Measurements from ENCODE around the gene LRRFIP1. TPM values are rescaled to one million over a fixed set of nuclear protein-coding genes. Genes with fewer than 3 reads are reported as not detected.
A peak's percentile ranks its signal among the peaks of the same experiment; 100 is the strongest.

LRRFIP1 gene
- total RNA-seq, 4 donors from 2014 or later, result 84.9 to 152 (median 120) TPM

DNA sequence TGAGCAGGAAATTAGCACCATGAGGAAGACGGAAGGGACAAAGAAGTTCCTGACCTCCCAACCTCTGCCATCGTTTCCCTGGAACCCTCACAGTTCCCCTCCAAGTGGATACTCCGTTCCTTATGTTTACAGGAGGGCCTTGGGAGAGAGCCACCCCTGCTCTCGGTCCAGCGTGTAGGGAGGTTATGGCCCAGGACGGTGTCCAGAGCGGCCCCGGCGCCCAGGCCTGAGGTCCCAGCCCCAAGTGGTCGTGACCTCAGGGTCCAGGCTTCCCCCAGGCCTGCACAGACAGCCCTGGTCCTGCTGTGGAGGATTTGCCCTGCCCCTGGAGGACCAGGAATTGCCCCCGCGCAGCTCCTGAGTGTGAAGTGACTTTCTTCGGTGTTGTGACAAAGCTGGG, 109.4 kb downstream of the LRRFIP1 start:
- H3K4me1 ChIP-seq, result peaks cover 16 to 96% (median 47%) of the 10 kb centered on the region in 3 donors
- 61 to 92% methylated on average over 2 to 8 of the region's 13 CpGs for WGBS, 2 donors
- intact Hi-C loops (cut with DNase I), result no loop called here
- H3K27ac ChIP-seq, result peak overlapping the region in 3 of 4 donors; percentile 8 to 73 (median 69)
- no peak for TF ChIP-seq CTCF (IDR thresholded peaks at IDR 0.05)
- TF ChIP-seq POLR2A (IDR thresholded peaks at IDR 0.05), result no peak
- DNase-seq, result no peak
- no peak overlapping the region for H3K4me3 ChIP-seq
- no peaks in the 10 kb centered on the region for H3K9me3 ChIP-seq
- H3K36me3 ChIP-seq, result peaks cover 0 to 51% (median 0%) of the 10 kb centered on the region in 3 donors
- H3K27me3 ChIP-seq, result no peaks in the 10 kb centered on the region

DNA sequence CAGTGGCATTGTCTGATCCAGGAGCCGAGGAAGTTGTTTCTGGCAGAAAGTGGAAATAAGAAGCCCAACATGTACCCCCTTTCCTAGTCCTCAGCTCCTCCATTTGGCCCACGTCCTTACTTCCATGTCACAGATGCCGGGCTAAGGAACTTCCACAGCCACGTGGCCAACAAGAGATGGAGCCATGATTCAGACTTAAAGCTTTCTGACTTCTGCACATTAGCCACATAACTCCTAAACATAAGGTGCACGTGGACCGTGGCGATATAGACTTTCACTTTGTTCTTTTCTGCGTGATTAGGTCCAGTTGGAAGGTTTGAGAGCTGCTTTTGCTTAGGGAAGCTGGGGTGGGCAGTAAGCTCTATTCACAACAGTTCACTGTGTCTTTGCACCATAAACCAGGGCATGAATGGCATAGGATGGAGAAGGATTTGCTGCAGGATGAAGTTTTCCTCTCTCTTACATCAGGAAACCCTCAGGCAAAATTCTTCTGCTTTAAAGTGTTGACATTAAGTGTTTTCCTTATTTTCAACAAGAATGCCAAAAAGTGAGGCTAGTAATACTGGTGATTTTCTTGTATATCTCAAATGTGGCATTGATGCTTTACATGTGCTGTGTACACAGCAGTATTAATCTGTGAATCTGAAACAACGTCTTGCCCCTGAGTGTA, 109.9 kb downstream of the LRRFIP1 start:
- H3K4me3 ChIP-seq, result no peak overlapping the region
- peaks cover 0 to 51% (median 0%) of the 10 kb centered on the region in 3 donors for H3K36me3 ChIP-seq
- H3K4me1 ChIP-seq, result peaks cover 11 to 94% (median 42%) of the 10 kb centered on the region in 3 donors
- DNase-seq, result no peak
- 77 to 84% methylated on average over 8 to 9 of the region's 9 CpGs for WGBS, 2 donors
- intact Hi-C loops (cut with DNase I), result no loop called here
- peak overlapping the region in 3 of 4 donors; percentile 8 to 73 (median 69) for H3K27ac ChIP-seq
- no peaks in the 10 kb centered on the region for H3K9me3 ChIP-seq
- H3K27me3 ChIP-seq, result no peaks in the 10 kb centered on the region
- TF ChIP-seq POLR2A (IDR thresholded peaks at IDR 0.05) (no peak), CTCF (IDR thresholded peaks at IDR 0.05) (no peak)

DNA sequence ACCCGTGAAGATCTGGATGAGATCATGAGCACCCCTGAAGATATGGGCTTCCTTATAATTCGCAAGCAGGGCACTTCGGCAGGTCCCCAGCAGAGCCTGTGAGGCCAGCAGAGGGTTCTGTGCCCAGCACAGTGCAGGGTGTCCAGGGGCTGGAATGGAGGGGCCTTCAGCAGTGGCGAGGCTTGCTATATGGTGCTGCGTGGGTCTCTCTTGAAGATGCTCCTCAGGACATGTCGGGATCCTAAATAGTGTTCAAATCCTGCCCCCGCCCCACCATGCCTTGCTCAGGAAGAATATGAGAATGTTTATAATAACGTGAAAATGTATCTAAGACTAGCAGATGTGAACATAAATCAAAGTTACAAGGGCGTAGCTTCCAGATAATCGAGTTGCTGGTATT, 110.9 kb downstream of the LRRFIP1 start:
- H3K9me3 ChIP-seq, result no peaks in the 10 kb centered on the region
- TF ChIP-seq CTCF (IDR thresholded peaks at IDR 0.05) (no peak), POLR2A (IDR thresholded peaks at IDR 0.05) (no peak)
- WGBS, 2 donors, result 61 to 89% methylated on average over 5 to 10 of the region's 10 CpGs
- no peak for DNase-seq
- H3K4me3 ChIP-seq, result no peak overlapping the region
- intact Hi-C loops (cut with DNase I), result no loop called here
- H3K27ac ChIP-seq, result peak overlapping the region in 3 of 4 donors; percentile 69 to 73 (median 71)
- no peaks in the 10 kb centered on the region for H3K27me3 ChIP-seq
- peaks cover 6 to 94% (median 40%) of the 10 kb centered on the region in 3 donors for H3K4me1 ChIP-seq
- peaks cover 0 to 51% (median 0%) of the 10 kb centered on the region in 3 donors for H3K36me3 ChIP-seq

GRCh38 chr2:237739101-237739500, 111.7 kb downstream of the LRRFIP1 start:
- Histone ChIP-seq H3K9me3 (no peaks in the 10 kb centered on the region), H3K27me3 (no peaks in the 10 kb centered on the region), H3K4me3 (no peak overlapping the region), H3K36me3 (peaks cover 0 to 51% (median 0%) of the 10 kb centered on the region in 3 donors), H3K27ac (peak overlapping the region; percentile 48 to 71 (median 68)), H3K4me1 (peaks cover 6 to 94% (median 40%) of the 10 kb centered on the region in 3 donors)
- 81 to 84% methylated on average over 15 of the region's 15 CpGs for WGBS, 2 donors
- intact Hi-C loops (cut with DNase I), result no loop called here
- no peak for DNase-seq
- no peak for TF ChIP-seq POLR2A (IDR thresholded peaks at IDR 0.05)
- TF ChIP-seq CTCF (IDR thresholded peaks at IDR 0.05), result no peak

- no peak for DNase-seq
- TF ChIP-seq POLR2A (IDR thresholded peaks at IDR 0.05) (no peak), CTCF (IDR thresholded peaks at IDR 0.05) (no peak)
- intact Hi-C loops (cut with DNase I), result loop anchor here (10.0 kb wide), 1 partner anchor 157 kb away; no protein-coding TSS in a partner anchor
- H3K36me3 ChIP-seq, result peaks cover 0 to 40% (median 0%) of the 10 kb centered on the region in 3 donors
- WGBS, 2 donors, result 88 to 97% methylated on average over 9 to 12 of the region's 12 CpGs
- H3K4me1 ChIP-seq, result peaks cover 6 to 80% (median 37%) of the 10 kb centered on the region in 3 donors
- peak overlapping the region in 2 of 4 donors; percentile 76 to 77 for H3K27ac ChIP-seq
- H3K27me3 ChIP-seq, result no peaks in the 10 kb centered on the region
- no peak overlapping the region for H3K4me3 ChIP-seq
- H3K9me3 ChIP-seq, result no peaks in the 10 kb centered on the region
These were observed 114.8 kb downstream of the LRRFIP1 start for GRCh38 chr2:237742191-237742590.

All from esophagus squamous epithelium (tissue), 5 donors.